H1 (cell line): Measurements from ENCODE around the gene ERICH6.

Experiments used
- BCL11A ChIP-seq, 2 experiments: IDR thresholded peaks; one replicate each; pipeline ENCODE4 v1.6.1; 2011; ENCODE audit warnings: low read depth in 2 of 2, low read length in 2 of 2, mild to moderate bottlenecking in 2 of 2
- CBX5 ChIP-seq: fragments of 300-800, 300-1000 bp; sonication (generic); IDR thresholded peaks from 2 replicates; pipeline ENCODE4 v1.7.1; 2016; ENCODE audit warnings: antibody characterized with exemption, low read length, low read depth
- EP300 ChIP-seq, 2 experiments: IDR thresholded peaks; 1 replicate in 1 of 2; 2 replicates in 1 of 2; pipeline ENCODE4 v1.6.1; 2011 to 2012; ENCODE audit warnings: low read depth in 2 of 2, low read length in 2 of 2, mild to moderate bottlenecking in 2 of 2, borderline replicate concordance in 1 of 2, inconsistent platforms in 1 of 2, moderate library complexity in 1 of 2
- EZH2 ChIP-seq: fragments of 200-600 bp; sonication (generic); IDR thresholded peaks from 2 replicates; pipeline ENCODE4 v1.7.1; 2012; ENCODE audit warnings: low read depth, mild to moderate bottlenecking, moderate library complexity, low read length, inconsistent platforms; ENCODE audit not compliant: severe bottlenecking
- GABPA ChIP-seq: IDR thresholded peaks from 2 replicates; pipeline ENCODE4 v1.6.1; 2011; ENCODE audit warnings: mild to moderate bottlenecking, low read length, moderate library complexity, borderline replicate concordance; ENCODE audit not compliant: insufficient read depth
- GTF2F1 ChIP-seq: IDR thresholded peaks from 2 replicates; pipeline ENCODE4 v1.6.1; 2012; ENCODE audit warnings: low read depth, low read length, improper control_type of control experiment, borderline replicate concordance
- JUND ChIP-seq: IDR thresholded peaks from 2 replicates; pipeline ENCODE4 v1.6.1; 2011; ENCODE audit warnings: mild to moderate bottlenecking, improper control_type of control experiment, low read length
- NANOG ChIP-seq: IDR thresholded peaks from 2 replicates; pipeline ENCODE4 v1.6.1; 2011; ENCODE audit warnings: low read length, low read depth, mild to moderate bottlenecking, inconsistent platforms; ENCODE audit not compliant: insufficient read depth, poor library complexity, severe bottlenecking
- POLR2A ChIP-seq, 2 experiments: IDR thresholded peaks; 1 replicate in 1 of 2; 2 replicates in 1 of 2; pipeline ENCODE4 v1.6.1; 2011; ENCODE audit warnings: low read depth in 2 of 2, low read length in 2 of 2, mild to moderate bottlenecking in 2 of 2; ENCODE audit errors: control extremely low read depth in 1 of 2
- POLR2AphosphoS5 ChIP-seq: IDR thresholded peaks from 2 replicates; pipeline ENCODE4 v1.6.1; 2011; ENCODE audit warnings: low read depth, low read length
- ZNF274 ChIP-seq: IDR thresholded peaks from 2 replicates; pipeline ENCODE4 v1.7.0; 2012; ENCODE audit warnings: low read length, borderline replicate concordance; ENCODE audit errors: extremely low read depth
- TF ChIP-seq, protein P1 (sequence below), 3 experiments: IDR thresholded peaks; 1 replicate in 2 of 3; 2 replicates in 1 of 3; pipeline versions ENCODE4 v1.5.1 to v1.6.1; 2011; ENCODE audit warnings: low read length in 3 of 3, mild to moderate bottlenecking in 3 of 3, inconsistent platforms in 2 of 3, low read depth in 1 of 3, moderate library complexity in 1 of 3; ENCODE audit not compliant: insufficient read depth in 1 of 3; ENCODE audit errors: control extremely low read depth in 1 of 3
- TF ChIP-seq, protein P2 (sequence below): IDR thresholded peaks from 2 replicates; pipeline ENCODE4 v1.6.1; 2012; ENCODE audit warnings: inconsistent platforms

DNA sequence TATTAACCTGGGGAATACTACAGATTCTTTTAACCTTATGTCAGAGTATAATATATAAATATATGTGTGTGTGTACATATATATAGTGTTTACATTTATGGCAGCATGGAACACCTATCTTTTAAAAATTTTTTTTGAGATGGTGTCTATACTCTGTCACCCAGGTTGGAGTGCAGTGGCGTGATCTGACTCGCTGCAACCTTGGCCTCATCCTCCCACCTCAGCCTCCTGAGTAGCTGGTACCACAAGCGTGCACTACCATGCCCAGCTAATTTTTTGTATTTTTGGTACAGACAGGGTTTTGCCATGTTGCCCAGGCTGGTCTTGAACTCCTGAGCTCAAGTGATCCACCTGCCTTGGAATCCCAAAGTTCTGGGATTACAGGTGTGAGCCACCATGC lies 18.5 kb upstream of the ERICH6 start:
- TF ChIP-seq EZH2 (no peak), POLR2A (IDR thresholded peaks at IDR 0.05; ENCODE audit: control extremely low read depth in 1 of 2, low read depth in 2 of 2, low read length in 2 of 2) (no peak), CBX5 (no peak), EP300 (IDR thresholded peaks at IDR 0.05; ENCODE audit: borderline replicate concordance in 1 of 2, low read depth in 2 of 2, low read length in 2 of 2) (no peak), POLR2AphosphoS5 (no peak), GABPA (no peak), BCL11A (IDR thresholded peaks at IDR 0.05; ENCODE audit: low read depth in 2 of 2, low read length in 2 of 2) (no peak), GTF2F1 (no peak), NANOG (no peak), ZNF274 (no peak), JUND (no peak)
- TF ChIP-seq, protein P1, sequence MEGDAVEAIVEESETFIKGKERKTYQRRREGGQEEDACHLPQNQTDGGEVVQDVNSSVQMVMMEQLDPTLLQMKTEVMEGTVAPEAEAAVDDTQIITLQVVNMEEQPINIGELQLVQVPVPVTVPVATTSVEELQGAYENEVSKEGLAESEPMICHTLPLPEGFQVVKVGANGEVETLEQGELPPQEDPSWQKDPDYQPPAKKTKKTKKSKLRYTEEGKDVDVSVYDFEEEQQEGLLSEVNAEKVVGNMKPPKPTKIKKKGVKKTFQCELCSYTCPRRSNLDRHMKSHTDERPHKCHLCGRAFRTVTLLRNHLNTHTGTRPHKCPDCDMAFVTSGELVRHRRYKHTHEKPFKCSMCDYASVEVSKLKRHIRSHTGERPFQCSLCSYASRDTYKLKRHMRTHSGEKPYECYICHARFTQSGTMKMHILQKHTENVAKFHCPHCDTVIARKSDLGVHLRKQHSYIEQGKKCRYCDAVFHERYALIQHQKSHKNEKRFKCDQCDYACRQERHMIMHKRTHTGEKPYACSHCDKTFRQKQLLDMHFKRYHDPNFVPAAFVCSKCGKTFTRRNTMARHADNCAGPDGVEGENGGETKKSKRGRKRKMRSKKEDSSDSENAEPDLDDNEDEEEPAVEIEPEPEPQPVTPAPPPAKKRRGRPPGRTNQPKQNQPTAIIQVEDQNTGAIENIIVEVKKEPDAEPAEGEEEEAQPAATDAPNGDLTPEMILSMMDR (IDR thresholded peaks at IDR 0.05; ENCODE audit: control extremely low read depth in 1 of 3, insufficient read depth in 1 of 3, low read depth in 1 of 3, low read length in 3 of 3) = no peak
- TF ChIP-seq, protein P2, sequence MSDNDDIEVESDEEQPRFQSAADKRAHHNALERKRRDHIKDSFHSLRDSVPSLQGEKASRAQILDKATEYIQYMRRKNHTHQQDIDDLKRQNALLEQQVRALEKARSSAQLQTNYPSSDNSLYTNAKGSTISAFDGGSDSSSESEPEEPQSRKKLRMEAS = no peak
